GM20431 (cell line): Measurements from ENCODE around the gene HMGCL.
"Not testable (repeated sequence)": the region's sequence is repeated elsewhere in the genome, so short reads cannot be mapped to it uniquely, and the experiment has no call there.

Experiments used
- in situ Hi-C: fragments of 300-500 bp; cut with MseI, MboI; formaldehyde crosslinking; loops from one replicate; pipeline ENCODE4 v1.15.0; 2020; ENCODE audit warnings: low sequenced_read_pairs; ENCODE audit not compliant: unreplicated experiment

Gene HMGCL

DNA sequence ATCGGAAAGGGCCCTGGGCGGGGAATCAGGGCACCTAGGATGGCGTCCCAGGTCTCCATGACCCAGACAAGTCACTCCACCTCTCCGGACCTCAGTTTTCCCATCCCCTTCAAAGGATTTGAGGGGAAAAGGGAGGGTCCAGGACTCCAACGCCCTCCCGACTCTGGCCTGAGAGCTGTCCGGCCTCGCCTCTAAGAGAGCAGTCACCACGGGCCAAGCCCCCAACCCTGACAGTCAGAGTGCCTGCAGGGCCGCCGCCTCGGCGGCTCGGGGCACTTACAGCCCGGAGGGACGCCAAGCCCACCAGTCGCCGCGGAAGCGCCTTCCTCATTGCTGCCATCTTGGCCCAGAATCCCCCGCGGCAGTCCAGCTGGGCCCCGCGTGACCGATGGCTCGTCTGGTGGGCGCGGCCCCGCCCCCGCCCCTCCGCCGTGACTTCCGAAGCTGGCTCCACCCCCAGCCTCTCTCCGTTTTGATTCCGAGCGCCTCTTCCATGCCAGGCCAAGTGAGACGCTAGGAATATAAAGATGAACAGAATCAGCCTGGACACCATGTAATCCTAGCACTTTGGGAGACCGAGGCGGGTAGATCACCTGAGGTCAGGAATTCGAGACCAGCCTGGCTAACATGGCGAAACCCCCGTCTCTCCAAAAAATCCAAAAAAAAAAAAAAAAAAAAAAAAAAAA lies at the start of gene HMGCL:
TSS of gene HMGCL (minus strand) at position 354 of the 686 bp plus-strand sequence. CDS start at position 340, 14 bp downstream.
- in situ Hi-C loops: no loop called here

GRCh38 chr1:23872421-23872820 lies 47.2 kb upstream of the HMGCL start:
- in situ Hi-C loops: no loop called here

- in situ Hi-C loops: no loop called here
Measured at GRCh38 chr1:23869051-23869450, 43.8 kb upstream of the HMGCL start.

GRCh38 chr1:23868557-23869016 lies 43.4 kb upstream of the HMGCL start:
- in situ Hi-C loops: no loop called here

GRCh38 chr1:23867895-23868556 lies 42.8 kb upstream of the HMGCL start, which contains the start of gene FUCA1:
TSS of gene FUCA1 (minus strand) at chr1:23868290. CDS start at chr1:23868286, 4 bp downstream.
- in situ Hi-C loops: no loop called here

GRCh38 chr1:23867542-23867894 lies 42.3 kb upstream of the HMGCL start:
- in situ Hi-C loops: no loop called here

- in situ Hi-C loops: no loop called here
Measured at GRCh38 chr1:23865543-23865930, 40.3 kb upstream of the HMGCL start.

GRCh38 chr1:23864801-23865542 lies 39.7 kb upstream of the HMGCL start:
- in situ Hi-C loops: no loop called here

GRCh38 chr1:23862640-23863039 lies 37.4 kb upstream of the HMGCL start:
- in situ Hi-C loops: no loop called here

GRCh38 chr1:23854568-23854967 lies 29.3 kb upstream of the HMGCL start:
- in situ Hi-C loops: no loop called here

DNA sequence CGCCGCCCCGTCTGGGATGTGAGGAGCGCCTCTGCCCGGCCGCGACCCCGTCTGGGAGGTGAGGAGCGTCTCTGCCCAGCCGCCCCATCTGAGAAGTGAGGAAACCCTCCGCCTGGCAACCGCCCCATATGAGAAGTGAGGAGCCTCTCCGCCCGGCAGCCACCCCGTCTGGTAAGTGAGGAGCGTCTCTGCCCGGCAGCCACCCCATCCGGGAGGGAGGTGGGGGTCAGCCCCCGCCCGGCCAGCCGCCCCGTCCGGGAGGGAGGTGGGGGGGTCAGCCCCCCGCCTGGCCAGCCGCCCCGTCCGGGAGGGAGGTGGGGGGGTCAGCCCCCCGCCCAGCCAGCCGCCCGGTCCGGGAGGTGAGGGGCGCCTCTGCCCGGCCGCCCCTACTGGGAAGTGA lies 27.9 kb upstream of the HMGCL start:
- in situ Hi-C loops: not testable (repeated sequence)

DNA sequence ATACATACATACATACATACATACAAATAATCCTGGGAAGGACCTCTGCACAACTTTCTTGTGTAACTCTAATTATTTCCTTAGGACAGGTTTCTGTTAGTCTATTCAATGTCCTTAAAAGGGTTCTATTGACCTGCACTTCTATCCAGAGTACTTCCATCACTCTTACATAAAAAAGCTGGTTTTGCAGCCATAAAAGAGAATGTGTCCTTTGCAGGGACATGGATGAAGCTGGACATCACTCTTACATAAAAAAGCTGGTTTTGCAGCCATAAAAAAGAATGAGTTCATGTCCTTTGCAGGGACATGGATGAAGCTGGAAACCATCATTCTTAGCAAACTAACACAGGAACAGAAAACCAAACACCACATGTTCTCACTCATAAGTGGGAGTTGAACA lies 26.2 kb upstream of the HMGCL start:
- in situ Hi-C loops: not testable (repeated sequence)

GRCh38 chr1:23848673-23849616 lies 23.7 kb upstream of the HMGCL start:
- in situ Hi-C loops: no loop called here

- in situ Hi-C loops: not testable (repeated sequence)
Measured at GRCh38 chr1:23847482-23848095, 22.4 kb upstream of the HMGCL start.

GRCh38 chr1:23845163-23845562 lies 19.9 kb upstream of the HMGCL start:
- in situ Hi-C loops: no loop called here

DNA sequence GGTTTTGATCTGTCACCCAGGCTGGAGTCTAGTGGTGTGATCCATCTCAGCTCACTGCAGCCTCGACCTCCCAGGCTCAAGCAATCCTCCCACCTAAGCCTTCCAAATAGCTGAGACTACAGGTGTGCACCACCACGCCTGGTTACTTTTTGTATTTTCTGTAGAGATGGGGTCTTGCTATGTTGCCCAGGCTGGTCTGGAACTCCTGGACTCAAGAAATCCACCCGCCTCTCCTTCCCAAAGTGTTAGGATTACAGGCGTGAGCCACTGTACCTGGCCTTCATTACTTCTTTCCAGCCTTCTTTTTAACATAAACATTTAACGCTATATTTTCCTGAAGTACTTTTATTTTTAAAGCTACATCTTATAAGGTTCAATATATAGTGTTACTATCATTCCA lies 18.4 kb upstream of the HMGCL start:
- in situ Hi-C loops: no loop called here

DNA sequence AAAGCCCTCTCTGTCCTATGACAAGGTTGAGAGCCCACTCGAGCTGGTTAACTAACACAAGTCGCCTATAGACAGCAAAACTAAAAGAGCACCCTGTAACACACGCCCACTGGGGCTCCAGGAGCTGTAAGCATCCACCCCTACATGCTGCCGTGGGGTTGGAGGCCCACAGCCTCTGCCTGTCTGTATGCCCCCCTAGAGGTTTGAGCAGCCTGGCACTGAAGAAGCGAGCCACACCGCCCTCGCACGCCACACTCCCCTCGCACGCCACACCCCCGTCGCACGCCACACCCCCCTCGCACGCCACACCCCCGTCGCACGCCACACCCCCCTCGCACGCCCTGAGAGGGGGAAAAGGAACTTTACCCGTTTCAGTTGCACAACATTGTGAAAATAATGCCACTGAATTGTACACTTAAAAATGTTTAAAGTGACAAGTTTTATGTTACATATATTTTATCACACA lies 13.2 kb upstream of the HMGCL start:
- in situ Hi-C loops: no loop called here

DNA sequence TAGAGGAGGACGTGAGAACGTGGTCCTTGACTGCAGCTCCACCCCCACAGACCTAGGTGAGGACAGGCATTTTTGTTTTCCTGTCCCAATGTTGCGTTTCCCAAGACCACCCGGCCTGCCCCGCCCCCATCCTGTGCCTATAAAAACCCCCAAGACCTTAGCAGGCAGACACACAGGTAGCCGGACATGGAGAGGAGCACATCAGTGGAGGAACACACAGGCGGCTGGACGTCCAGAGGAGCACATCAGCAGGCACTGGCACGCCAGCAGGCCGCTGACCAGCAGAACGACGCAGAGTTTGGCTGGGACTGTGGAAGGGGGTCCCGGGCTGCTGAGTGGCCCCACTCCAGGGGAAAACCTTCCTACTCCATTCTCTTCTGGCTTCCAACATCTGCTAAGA lies 12.7 kb upstream of the HMGCL start:
- in situ Hi-C loops: no loop called here

- in situ Hi-C loops: no loop called here
Measured at GRCh38 chr1:23836037-23836436, 10.8 kb upstream of the HMGCL start.
